Gastrocnemius medialis (tissue), 4 donors: ENCODE data around the gene VPS26B.

ENCODE experiments used
- CTCF ChIP-seq, 5 experiments: fragments of 450-650 bp in 3 of 5; fragments of 200-600 bp in 2 of 5; sonication (generic) in 2 of 5; IDR thresholded peaks in 4 of 5; conservative IDR thresholded peaks in 1 of 5; 1 replicate in 4 of 5; 2 replicates in 1 of 5; pipeline ENCODE4 v1.5.1; 2016 to 2019; ENCODE audit warnings: antibody characterized with exemption in 5 of 5, mild to moderate bottlenecking in 3 of 5, moderate library complexity in 3 of 5
- POLR2A ChIP-seq, 2 donors: fragments of 450-650 bp; IDR thresholded peaks; one replicate each; pipeline ENCODE4 v1.6.1; 2017; ENCODE audit warnings: antibody characterized with exemption in 2 of 2, mild to moderate bottlenecking in 2 of 2, moderate library complexity in 2 of 2

- TF ChIP-seq CTCF (IDR thresholded peaks at IDR 0.05 in 4 of 5, conservative IDR thresholded peaks at IDR 0.05 in 1 of 5) (no peak), POLR2A (IDR thresholded peaks at IDR 0.05) (no peak)
Observed at GRCh38 chr11:134270250-134270714, 45.8 kb downstream of the VPS26B start.
